Chondrocyte (in vitro differentiated cells): ENCODE results near the gene ZNF672. TPM values are rescaled to one million over a fixed set of nuclear protein-coding genes. Genes with fewer than 3 reads are reported as not detected.

ENCODE experiments used
- DNase-seq: peaks from one replicate; pipeline ENCODE4 v3.0.0; 2021; ENCODE audit warnings: mixed read lengths, low spot score
- H3K27ac Mint-ChIP-seq: one replicate; pipeline ENCODE4 v1.8.0; 2021; ENCODE audit warnings: mild to moderate bottlenecking, moderate library complexity, mixed read lengths; ENCODE audit not compliant: unreplicated experiment
- H3K27me3 Mint-ChIP-seq: 2 replicates; pipeline ENCODE4 v1.8.0; 2021; ENCODE audit warnings: low read depth, mixed read lengths
- H3K36me3 Mint-ChIP-seq: 2 replicates; pipeline ENCODE4 v1.8.0; 2021; ENCODE audit warnings: low read depth, mixed read lengths
- H3K4me1 Mint-ChIP-seq: 2 replicates; pipeline ENCODE4 v1.8.0; 2021; ENCODE audit warnings: low read depth, mild to moderate bottlenecking, mixed read lengths
- H3K4me3 Mint-ChIP-seq: one replicate; pipeline ENCODE4 v1.8.0; 2021; ENCODE audit warnings: mild to moderate bottlenecking, moderate library complexity, mixed read lengths; ENCODE audit not compliant: unreplicated experiment
- H3K9me3 Mint-ChIP-seq: 2 replicates; pipeline ENCODE4 v1.8.0; 2021; ENCODE audit warnings: low read depth, mixed read lengths
- total RNA-seq: library from RNA; stranded (reverse); gene quantifications from 3 replicates; pipeline ENCODE4 v1.2.1, GENCODE V29; 2021
- TF ChIP-seq, protein P1 (sequence below): fragments of 200-600 bp; sonication (generic); IDR thresholded peaks from 2 replicates; pipeline ENCODE4 v1.5.0; 2021; ENCODE audit warnings: antibody characterized with exemption, mild to moderate bottlenecking, moderate library complexity

Gene ZNF672
- total RNA-seq, 1 donor from 2014 or later = 17.1 TPM

DNA sequence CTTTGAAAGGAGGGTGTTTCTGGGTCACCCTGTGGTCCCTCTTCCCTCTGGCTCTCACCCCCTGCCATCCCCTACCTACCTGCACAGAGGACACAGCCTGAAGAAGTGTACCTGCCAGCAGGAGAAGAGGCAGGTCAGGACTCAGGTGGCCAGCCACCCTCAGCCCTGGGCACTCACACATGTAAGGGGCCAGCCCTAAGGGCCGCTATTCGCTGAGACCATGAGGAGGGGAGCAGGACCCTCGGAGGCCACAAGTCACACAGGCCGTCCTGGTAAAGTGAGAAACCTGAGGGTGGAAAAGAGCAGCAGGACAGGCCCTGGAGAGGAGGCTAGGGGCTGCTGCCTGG, 19.7 kb downstream of the ZNF672 start:
- peak overlapping the region; percentile 78 for H3K4me3 Mint-ChIP-seq
- H3K36me3 Mint-ChIP-seq = peaks cover 3% of the 10 kb centered on the region
- TF ChIP-seq, protein P1, sequence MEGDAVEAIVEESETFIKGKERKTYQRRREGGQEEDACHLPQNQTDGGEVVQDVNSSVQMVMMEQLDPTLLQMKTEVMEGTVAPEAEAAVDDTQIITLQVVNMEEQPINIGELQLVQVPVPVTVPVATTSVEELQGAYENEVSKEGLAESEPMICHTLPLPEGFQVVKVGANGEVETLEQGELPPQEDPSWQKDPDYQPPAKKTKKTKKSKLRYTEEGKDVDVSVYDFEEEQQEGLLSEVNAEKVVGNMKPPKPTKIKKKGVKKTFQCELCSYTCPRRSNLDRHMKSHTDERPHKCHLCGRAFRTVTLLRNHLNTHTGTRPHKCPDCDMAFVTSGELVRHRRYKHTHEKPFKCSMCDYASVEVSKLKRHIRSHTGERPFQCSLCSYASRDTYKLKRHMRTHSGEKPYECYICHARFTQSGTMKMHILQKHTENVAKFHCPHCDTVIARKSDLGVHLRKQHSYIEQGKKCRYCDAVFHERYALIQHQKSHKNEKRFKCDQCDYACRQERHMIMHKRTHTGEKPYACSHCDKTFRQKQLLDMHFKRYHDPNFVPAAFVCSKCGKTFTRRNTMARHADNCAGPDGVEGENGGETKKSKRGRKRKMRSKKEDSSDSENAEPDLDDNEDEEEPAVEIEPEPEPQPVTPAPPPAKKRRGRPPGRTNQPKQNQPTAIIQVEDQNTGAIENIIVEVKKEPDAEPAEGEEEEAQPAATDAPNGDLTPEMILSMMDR = no peak
- H3K27me3 Mint-ChIP-seq = no peaks in the 10 kb centered on the region
- no peaks in the 10 kb centered on the region for H3K9me3 Mint-ChIP-seq
- H3K27ac Mint-ChIP-seq = peak overlapping the region; percentile 81
- no peak for DNase-seq
- peaks cover 24% of the 10 kb centered on the region for H3K4me1 Mint-ChIP-seq

GRCh38 chr1:248858096-248858890, 20.3 kb downstream of the ZNF672 start:
- TF ChIP-seq, protein P1 = peak; percentile 65
- DNase-seq = no peak

DNA sequence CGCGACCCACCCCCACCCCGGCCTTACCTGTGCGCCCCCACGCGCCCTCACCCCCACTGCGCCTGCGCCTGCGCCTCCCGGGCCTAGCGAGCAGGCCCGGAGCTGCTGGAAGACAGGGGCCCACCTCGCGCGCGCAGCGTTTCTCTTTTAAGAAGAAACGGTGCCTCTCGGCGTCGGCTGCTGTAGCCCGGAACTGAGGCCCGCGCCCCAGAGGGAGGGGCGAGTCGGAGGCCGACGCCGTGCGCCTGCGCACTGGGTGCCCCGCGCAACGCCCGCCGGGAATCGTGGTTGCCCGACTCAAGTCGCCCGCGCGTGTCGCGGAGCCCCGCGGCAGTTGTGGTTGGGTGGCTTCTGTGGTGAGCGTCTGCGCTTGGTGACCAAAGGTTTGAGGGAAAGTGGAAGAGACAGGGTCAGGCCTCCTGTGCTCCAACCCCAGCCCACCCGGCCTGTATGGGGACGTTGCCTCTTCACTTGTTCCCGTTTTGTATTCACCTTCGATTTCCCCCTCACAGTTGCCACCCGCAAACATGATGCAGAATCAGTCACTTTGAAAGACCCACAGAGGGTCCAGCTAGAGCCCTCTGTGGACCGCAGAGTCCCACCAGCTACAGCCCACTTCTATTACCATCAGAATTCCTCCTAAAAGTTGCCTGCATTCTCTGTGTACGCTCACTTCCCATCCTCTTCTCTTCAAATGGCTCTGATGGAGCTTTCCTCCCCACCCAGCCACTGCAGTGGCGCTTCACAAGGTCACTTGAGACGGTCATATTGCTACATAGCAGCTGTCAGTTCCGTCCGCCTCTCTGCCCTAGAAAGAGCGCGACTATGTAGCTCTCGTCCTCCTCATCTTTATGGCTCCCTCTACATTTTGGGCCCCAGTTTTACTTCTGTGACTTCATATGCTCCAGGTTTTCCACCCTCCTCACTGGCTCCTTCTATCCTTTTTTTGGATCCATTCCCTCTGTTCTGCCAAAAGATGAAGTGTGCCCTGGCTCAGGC, 21.2 kb downstream of the ZNF672 start, which contains the start of gene ZNF692:
TSS of gene ZNF692 (minus strand) at position 195 of the 999 bp plus-strand sequence. CDS start 776 bp downstream, outside the sequence.
- Mint-ChIP-seq H3K4me1 (peaks cover 36% of the 10 kb centered on the region), H3K27ac (peak within 1 kb of the TSS; percentile 82), H3K9me3 (no peaks in the 10 kb centered on the region), H3K4me3 (peak within 1 kb of the TSS; percentile 78), H3K27me3 (no peaks in the 10 kb centered on the region), H3K36me3 (peaks cover 2% of the 10 kb centered on the region)
- TF ChIP-seq, protein P1 = no peak
- no peak for DNase-seq

More at GRCh38 chr1:248858096-248858890, 20.3 kb downstream of the ZNF672 start:
- Mint-ChIP-seq H3K27me3 (no peaks in the 10 kb centered on the region), H3K27ac (peak overlapping the region; percentile 81), H3K9me3 (no peaks in the 10 kb centered on the region), H3K4me1 (peaks cover 28% of the 10 kb centered on the region), H3K36me3 (peaks cover 3% of the 10 kb centered on the region), H3K4me3 (peak overlapping the region; percentile 78)

DNA sequence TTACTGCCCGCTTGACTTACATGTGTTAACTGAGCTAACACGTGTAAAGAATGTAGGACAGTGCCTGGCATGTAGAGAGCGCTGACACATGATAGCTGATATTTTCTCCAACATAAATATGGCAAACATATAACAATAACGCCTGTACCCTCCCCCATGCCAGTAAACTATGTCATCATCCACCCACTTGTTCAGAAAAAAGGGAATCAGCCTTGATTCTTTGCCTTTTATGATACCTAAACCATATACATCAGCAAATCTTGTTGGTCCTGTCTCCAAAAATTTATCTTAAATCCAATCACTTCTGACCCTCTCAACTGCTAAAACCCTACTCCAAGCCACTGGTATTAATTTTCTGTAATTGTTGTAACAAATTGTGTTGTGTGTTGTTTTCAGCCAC, 22.0 kb downstream of the ZNF672 start:
- TF ChIP-seq, protein P1 = no peak
- no peak for DNase-seq
- Mint-ChIP-seq H3K4me3 (no peak overlapping the region), H3K9me3 (no peaks in the 10 kb centered on the region), H3K4me1 (peaks cover 36% of the 10 kb centered on the region), H3K27ac (peak overlapping the region; percentile 82), H3K27me3 (no peaks in the 10 kb centered on the region), H3K36me3 (no peaks in the 10 kb centered on the region)

DNA sequence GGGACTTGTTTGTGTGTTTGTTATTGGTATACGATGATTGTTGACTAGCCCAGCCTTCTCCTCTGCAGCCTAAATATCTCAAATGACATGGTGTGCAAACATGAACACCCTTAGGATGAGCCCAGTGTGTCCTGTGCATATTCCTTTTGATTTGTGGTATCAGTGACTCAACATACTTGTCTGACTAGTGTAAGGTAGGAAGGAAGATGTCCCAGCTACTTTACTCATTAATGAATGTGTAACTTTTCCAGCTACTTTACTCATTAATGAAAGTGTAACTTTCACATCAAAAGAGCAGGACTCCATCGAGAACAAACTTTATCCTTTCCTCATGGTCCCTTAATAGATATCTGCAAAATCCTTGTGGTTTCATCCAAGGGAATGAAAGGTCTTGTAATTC, 23.6 kb downstream of the ZNF672 start:
- Mint-ChIP-seq H3K4me1 (peaks cover 36% of the 10 kb centered on the region), H3K36me3 (no peaks in the 10 kb centered on the region)

More for the DNA sequence above, 23.6 kb downstream of the ZNF672 start:
- Mint-ChIP-seq H3K27me3 (no peaks in the 10 kb centered on the region), H3K27ac (no peak overlapping the region), H3K4me3 (no peak overlapping the region), H3K9me3 (no peaks in the 10 kb centered on the region)
- DNase-seq = no peak
- TF ChIP-seq, protein P1 = no peak
